GM19099 (cell line): Measurements from ENCODE around the gene ATG2A.

Experiments
- POLR2A ChIP-seq: IDR thresholded peaks from 3 replicates; pipeline ENCODE4 v1.6.1; 2011; ENCODE audit warnings: low read depth; ENCODE audit not compliant: insufficient read length; ENCODE audit errors: extremely low read depth

ATG2A gene

GRCh38 chr11:64854157-64854533 lies 62.9 kb downstream of the ATG2A start:
- TF ChIP-seq POLR2A, result no peak

- no peak for TF ChIP-seq POLR2A
Observed at GRCh38 chr11:64853709-64854108, 63.3 kb downstream of the ATG2A start.

GRCh38 chr11:64852804-64853509 lies 64.1 kb downstream of the ATG2A start:
- no peak for TF ChIP-seq POLR2A

- TF ChIP-seq POLR2A, result no peak
Observed at GRCh38 chr11:64851831-64852351, 65.1 kb downstream of the ATG2A start.

GRCh38 chr11:64850979-64851567 lies 65.9 kb downstream of the ATG2A start:
- TF ChIP-seq POLR2A, result peak; percentile 48

- no peak for TF ChIP-seq POLR2A
Observed at GRCh38 chr11:64849598-64850356, 67.2 kb downstream of the ATG2A start.

GRCh38 chr11:64848826-64849597 lies 68.0 kb downstream of the ATG2A start:
- no peak for TF ChIP-seq POLR2A

- no peak for TF ChIP-seq POLR2A
Observed at GRCh38 chr11:64848214-64848825, 68.7 kb downstream of the ATG2A start.

- TF ChIP-seq POLR2A, result no peak
Observed at GRCh38 chr11:64846998-64847666, 69.9 kb downstream of the ATG2A start.

- TF ChIP-seq POLR2A, result no peak
Observed at GRCh38 chr11:64845129-64845775, 71.8 kb downstream of the ATG2A start.
